ENCODE measurements around the gene PPP4R3A. TPM values are rescaled to one million over a fixed set of nuclear protein-coding genes. Genes with fewer than 3 reads are reported as not detected.

The PPP4R3A gene
- total RNA-seq, 1 experiment from 2014 or later, result 148 TPM

DNA sequence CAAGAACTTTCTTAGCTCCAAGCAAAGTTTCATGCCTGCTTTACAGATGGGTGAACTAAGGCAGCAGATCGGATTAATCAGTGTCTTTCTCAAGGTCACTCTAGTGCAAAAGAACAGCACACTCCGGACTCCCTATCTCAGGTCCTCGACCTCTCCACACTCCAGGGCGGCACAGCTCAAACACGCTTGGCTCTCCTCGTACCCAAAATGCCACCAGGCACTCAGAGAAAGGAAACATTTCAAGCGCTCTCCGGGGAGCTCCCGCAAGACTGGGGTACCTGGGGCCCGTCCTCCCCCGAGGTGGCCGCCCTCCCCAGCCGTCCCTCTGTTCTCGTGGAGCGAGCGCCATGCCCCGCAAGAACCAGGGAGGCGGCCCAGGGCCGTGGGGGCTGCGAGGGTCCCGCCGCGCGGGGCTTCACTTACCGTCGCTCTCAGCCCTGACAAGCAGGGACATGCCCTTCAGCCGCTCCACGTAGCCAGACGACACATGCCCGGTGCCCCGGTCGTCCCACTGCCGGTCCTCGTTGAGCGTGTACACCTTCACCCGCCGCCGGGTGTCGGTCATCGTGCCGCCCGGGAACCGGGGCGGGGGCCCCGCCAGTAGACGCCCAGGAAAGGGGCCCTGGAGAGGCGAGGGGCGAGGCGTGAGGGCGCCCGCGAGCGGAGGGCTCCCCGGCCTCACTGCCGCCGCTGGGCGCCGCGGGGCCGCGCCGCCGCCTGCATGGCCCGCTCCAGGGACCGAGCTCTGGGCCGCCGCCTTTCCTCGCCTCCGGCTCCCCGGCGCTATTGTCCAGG lies 830 bp downstream of the PPP4R3A start:
- peak overlapping the region; percentile 91 to 95 (median 94) for H3K27ac Mint-ChIP-seq

More for the DNA sequence above, 830 bp downstream of the PPP4R3A start:
- TF ChIP-seq, protein P1, sequence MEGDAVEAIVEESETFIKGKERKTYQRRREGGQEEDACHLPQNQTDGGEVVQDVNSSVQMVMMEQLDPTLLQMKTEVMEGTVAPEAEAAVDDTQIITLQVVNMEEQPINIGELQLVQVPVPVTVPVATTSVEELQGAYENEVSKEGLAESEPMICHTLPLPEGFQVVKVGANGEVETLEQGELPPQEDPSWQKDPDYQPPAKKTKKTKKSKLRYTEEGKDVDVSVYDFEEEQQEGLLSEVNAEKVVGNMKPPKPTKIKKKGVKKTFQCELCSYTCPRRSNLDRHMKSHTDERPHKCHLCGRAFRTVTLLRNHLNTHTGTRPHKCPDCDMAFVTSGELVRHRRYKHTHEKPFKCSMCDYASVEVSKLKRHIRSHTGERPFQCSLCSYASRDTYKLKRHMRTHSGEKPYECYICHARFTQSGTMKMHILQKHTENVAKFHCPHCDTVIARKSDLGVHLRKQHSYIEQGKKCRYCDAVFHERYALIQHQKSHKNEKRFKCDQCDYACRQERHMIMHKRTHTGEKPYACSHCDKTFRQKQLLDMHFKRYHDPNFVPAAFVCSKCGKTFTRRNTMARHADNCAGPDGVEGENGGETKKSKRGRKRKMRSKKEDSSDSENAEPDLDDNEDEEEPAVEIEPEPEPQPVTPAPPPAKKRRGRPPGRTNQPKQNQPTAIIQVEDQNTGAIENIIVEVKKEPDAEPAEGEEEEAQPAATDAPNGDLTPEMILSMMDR (conservative IDR thresholded peaks at IDR 0.05), result no peak
- Histone ChIP-seq H4K20me1 (ENCODE audit: control insufficient read depth, insufficient read depth, insufficient read length) (no peaks in the 10 kb centered on the region), H3K4me2 (ENCODE audit: insufficient read depth, insufficient read length, low read length) (peak overlapping the region; percentile 74), H3K14ac (ENCODE audit: insufficient read depth, low read length) (peak overlapping the region; percentile 93), H3T11ph (ENCODE audit: low read length) (no peak overlapping the region), H2BK15ac (ENCODE audit: low read depth, low read length) (no peak overlapping the region), H2BK120ac (ENCODE audit: low read depth, low read length, poor library complexity, severe bottlenecking) (no peak overlapping the region), H3K79me2 (ENCODE audit: insufficient read depth, low read length) (peaks cover 37% of the 10 kb centered on the region; the same call in 1 of the 2 replicates), H3K9ac (ENCODE audit: extremely low read depth, insufficient read length, low read length) (peak overlapping the region; percentile 88), H2BK20ac (ENCODE audit: low read depth, low read length, poor library complexity, severe bottlenecking) (no peak overlapping the region), H4K8ac (replicated peaks; ENCODE audit: insufficient read length, low read depth, low read length) (peak overlapping the region; percentile 10), H4K91ac (ENCODE audit: insufficient read length, low read depth, low read length) (no peak overlapping the region), H3K79me1 (ENCODE audit: insufficient read depth, low read depth, low read length, poor library complexity, severe bottlenecking) (peaks cover 4% of the 10 kb centered on the region), H3K18ac (ENCODE audit: insufficient read length, low read depth, low read length) (peak overlapping the region; percentile 52), H2BK5ac (ENCODE audit: insufficient read length, low read length) (no peak overlapping the region), H2AK5ac (ENCODE audit: insufficient read length, low read length) (no peak overlapping the region), H3K4me1 (ENCODE audit: insufficient read depth, low read length) (no peaks in the 10 kb centered on the region), H3K4ac (ENCODE audit: low read depth, low read length) (no peak overlapping the region), H3K56ac (ENCODE audit: insufficient read length, low read depth, low read length) (no peak overlapping the region), H3K9me3 (ENCODE audit: control insufficient read depth, low read depth, low read length) (no peaks in the 10 kb centered on the region), H3K23ac (ENCODE audit: insufficient read length, low read depth, low read length) (no peak overlapping the region), H2AFZ (ENCODE audit: low read length) (no peak overlapping the region), H3K27ac (ENCODE audit: insufficient read length, low read depth, low read length) (no peak overlapping the region), H2BK12ac (ENCODE audit: insufficient read length, low read depth, low read length) (no peak overlapping the region), H3K27me3 (ENCODE audit: insufficient read depth, low read length) (no peaks in the 10 kb centered on the region), H4K5ac (ENCODE audit: insufficient read length, low read depth, low read length) (no peak overlapping the region), H3K23me2 (ENCODE audit: insufficient read length, low read depth, low read length, poor library complexity, severe bottlenecking) (peaks cover 9% of the 10 kb centered on the region)
- Mint-ChIP-seq H3K4me3 (peak overlapping the region; percentile 99), H3K4me1 (peaks cover 14 to 17% of the 10 kb centered on the region in 2 experiments; a peak in 3 of 4 replicates), H3K27me3 (ENCODE audit: low read depth) (no peaks in the 10 kb centered on the region), H3K36me3 (ENCODE audit: insufficient read depth in 1 of 3, low read depth in 3 of 3) (peaks cover 18 to 38% (median 36%) of the 10 kb centered on the region in 3 experiments; a peak in 6 of 7 replicates), H3K9me3 (0 out of 5 replicates have a peak, but pooled peaks cover 2% of the 10 kb centered on the region in 2 experiments)
- DNase-seq, result peak; percentile 37
- WGBS (ENCODE audit: extremely low coverage, insufficient read length, low lambda C conversion rate), result no CpG with 5 or more reads among the region's 71 CpGs
